GM10847 (cell line): ENCODE results near the gene FMO4.

Experiments used
- POLR2A ChIP-seq: IDR thresholded peaks from 2 replicates; pipeline ENCODE4 v1.6.1; 2011; ENCODE audit not compliant: insufficient read length; ENCODE audit errors: extremely low read depth

Gene FMO4

DNA sequence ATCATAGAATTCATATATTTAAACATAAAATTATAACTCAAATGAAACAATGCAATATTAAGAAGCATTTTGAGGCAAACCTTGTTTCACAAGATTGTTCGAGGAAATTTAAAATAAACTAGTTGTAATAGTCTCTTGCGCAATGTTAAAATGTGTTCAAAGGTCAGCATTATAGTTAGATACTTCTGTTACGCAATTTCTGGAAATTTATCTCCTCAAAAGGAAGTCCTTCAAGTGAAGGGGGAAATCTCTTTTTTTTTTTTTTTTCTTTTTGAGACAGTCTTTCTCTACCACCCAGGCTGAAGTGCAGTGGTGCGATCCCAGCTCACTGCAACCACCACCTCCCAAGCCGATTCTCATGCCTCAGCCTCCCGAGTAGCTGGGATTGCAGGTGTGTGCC lies 52.1 kb downstream of the FMO4 start:
- no peak for TF ChIP-seq POLR2A

DNA sequence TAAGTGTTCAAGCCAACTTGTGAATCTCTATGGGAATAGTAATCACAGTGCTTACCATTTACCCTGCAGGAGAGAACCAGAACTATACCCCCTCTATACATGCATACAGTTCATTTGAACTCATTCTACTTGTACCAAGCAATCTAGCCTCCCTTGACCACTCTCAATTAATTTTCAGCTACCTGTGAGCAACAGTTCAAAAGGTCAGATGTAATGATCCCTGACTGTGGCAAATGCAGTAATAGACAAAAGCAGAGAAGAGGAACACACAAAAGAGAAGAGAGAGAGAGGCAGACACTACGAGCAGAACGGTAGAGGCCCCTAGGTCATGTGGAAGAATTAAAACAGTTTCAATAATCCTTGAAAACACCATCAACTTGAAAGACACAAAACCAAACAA lies 52.8 kb downstream of the FMO4 start:
- no peak for TF ChIP-seq POLR2A

DNA sequence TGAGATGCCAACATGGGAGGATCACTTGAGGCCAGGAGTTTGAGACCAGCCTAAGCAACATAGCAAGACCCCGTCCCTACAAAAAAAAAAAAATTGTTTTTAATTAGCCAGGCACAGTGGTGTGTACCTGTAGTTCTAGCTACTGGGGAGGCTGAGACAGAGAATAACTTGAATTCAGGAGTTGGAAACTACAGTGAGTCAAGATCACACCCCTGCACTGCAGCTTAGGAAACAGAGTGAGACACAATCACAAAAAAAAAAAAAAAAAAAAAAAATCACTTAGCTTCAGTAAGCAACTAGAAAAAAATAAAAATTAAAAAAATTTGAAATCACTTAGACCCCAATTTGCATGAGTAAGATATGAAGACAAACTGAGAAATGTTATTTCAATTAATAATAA lies 53.5 kb downstream of the FMO4 start:
- TF ChIP-seq POLR2A, result no peak

DNA sequence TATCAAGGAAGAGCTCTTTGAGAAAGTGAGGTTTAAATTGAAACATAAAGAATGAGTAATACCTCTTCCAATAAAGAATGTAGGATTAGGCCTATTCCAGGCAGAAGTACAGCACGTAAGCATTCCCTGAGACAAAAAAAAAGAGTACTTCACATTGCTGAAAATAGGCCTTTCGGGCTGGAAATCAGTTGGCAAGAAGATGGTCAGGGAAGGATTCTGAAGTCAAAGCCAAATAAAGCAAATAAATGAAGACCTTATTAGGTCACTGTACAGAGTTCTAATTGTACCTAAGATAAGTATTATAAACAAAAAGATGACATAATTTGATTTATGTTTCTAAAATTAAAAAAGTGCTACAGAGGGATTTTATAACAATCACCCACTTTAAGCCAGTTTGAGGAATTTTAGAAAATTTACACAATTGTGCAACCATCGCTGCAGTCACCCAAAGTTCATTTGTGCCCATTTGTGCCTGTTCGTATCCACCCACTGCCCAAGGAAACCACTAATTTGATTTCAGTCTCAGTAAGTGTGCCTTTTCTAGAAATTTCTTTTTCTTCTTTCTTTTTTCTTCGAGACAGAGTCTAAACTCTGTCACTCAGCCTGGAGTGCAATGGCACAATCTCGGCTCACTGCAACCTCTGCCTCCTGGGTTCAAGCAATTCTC lies 58.6 kb downstream of the FMO4 start:
- no peak for TF ChIP-seq POLR2A

DNA sequence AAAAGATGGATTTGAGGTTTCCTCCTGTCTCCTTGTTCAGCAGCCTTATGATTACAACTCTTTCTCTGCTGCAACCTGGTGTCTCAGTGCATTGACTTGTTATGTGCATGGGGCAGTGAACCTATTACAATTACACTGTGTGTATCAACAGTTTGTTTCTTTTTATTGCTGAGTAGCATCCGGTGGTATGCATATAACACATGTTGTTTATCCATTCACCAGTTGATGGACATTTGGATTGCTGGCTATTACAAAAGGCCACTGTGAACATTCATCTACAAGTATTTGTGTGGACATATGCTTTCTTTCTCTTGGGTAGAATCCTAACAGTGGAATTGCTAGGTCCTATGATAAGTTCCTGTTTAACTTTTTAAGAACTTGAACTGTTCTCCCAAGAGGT lies 65.9 kb downstream of the FMO4 start:
- TF ChIP-seq POLR2A, result no peak

DNA sequence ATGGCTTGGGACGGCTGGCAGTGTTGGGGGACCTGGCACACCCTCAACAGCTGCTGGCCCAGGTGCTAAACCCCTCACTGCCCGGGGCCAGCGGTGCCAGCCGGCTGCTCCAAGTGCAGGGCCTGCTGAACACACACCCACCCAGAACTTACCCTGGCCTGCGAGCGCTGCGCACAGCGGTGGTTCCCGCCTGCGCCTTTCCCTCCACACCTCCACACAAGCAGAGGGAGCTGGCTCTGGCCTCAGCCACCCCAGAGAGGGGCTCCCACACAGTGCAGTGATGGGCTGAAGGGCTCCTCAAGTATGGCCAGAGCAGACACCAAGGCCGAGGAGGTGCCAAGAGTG lies 67.9 kb downstream of the FMO4 start:
- TF ChIP-seq POLR2A, result no peak

DNA sequence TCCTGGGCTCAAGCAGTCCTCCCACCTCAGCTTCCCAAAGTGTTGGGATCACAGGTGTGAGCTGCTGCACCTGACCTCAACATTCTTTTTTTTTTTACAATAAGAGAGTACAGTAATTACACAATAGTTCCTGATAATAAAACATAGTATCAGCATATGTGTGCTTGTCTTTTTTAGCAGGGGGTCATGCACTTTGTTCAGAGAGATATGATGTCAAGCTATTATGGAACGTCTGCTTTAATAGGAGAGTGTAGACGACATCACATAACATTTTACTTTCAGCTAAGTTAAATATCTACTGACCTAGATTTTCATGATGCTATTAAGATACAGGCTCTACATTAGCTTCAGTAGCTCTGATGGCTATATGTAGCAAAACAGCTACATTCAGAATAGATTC lies 70.5 kb downstream of the FMO4 start:
- no peak for TF ChIP-seq POLR2A

DNA sequence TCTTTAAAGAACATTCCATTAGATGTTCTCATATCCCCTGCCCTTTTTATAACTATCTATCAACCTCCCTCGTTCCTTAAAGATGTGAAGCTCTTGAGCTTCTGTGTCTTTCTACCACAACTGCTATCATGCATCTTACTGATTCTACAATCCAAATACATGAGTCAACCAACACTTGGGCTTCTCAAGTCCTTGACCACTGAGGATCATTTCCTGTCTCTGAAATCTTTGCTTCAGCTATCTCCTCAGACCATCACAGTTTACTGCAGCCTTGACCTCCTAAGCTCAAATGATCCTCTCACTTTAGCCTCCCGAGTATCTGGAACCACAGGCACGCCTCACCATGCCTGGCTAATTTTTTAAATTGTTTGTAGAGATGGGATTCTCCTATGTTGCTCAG lies 75.2 kb downstream of the FMO4 start:
- no peak for TF ChIP-seq POLR2A
